NCI-H2029 treated with DMSO at 0.1 percent for 48 hours (cell line): ENCODE results near the gene SORL1.
A peak's percentile ranks its signal among the peaks of the same experiment; 100 is the strongest.
"Not testable (repeated sequence)": the region's sequence is repeated elsewhere in the genome, so short reads cannot be mapped to it uniquely, and the experiment has no call there.

ENCODE experiments used
- DNase-seq: peaks from one replicate; lab custom pipeline; 2025; lab: John Stamatoyannopoulos, UW

SORL1 gene

DNA sequence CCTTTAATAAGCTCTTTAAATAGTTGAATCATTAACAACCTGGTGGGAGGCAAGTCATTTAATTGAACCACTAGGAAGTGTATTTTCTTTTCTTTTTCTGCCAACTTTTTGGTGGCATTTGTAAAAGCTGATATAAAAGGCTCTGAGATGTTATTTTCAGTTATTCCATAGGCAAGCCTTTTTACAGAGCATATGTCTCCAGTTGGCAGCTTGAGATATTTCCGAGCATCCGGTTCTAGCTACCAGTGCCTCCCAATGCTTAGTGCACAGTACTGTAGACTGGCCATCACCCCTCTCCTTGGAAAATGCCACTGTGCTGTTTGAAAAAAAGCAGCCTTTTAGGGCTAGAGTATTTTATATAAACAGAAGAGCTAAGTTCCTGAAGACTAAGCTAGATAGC lies 179.3 kb downstream of the SORL1 start:
- no peak for DNase-seq

DNA sequence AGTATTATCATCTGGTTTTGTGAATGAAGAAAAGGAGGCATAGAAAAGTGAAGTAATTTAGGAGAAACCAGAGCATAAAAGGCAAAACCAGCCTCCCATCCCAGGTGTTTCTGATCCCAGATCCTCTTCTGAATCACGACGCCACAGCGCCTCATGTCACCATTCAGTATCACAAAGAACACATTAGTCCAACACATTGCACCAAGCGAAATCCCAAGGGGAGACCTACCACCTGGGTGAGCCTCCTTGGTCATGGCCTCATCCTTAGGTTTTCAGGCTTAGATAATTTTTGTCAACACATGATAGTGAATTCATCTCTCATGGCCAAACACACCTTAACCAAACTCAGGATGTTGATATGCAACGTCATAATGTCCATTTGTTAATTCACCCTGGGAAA lies 182.2 kb downstream of the SORL1 start:
- no peak for DNase-seq

DNA sequence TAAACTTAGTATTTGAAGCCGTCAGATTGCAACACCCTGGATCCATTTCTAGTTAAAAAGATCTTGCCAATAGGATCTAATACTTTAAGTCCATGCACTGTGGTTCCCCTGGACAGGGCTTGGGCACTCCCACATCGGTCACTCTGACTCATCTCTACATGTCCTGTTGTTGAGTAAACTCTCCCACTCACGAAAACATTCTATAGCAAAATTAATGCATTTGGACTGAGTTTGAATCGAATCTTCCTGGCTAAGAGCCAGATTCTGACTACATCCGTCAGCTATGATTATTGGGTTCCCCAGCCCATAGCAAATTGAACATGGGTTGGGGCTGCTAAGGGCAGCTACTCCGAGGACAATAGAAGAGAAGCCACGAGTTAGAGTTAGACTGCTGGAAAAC lies 182.8 kb downstream of the SORL1 start:
- DNase-seq = no peak

DNA sequence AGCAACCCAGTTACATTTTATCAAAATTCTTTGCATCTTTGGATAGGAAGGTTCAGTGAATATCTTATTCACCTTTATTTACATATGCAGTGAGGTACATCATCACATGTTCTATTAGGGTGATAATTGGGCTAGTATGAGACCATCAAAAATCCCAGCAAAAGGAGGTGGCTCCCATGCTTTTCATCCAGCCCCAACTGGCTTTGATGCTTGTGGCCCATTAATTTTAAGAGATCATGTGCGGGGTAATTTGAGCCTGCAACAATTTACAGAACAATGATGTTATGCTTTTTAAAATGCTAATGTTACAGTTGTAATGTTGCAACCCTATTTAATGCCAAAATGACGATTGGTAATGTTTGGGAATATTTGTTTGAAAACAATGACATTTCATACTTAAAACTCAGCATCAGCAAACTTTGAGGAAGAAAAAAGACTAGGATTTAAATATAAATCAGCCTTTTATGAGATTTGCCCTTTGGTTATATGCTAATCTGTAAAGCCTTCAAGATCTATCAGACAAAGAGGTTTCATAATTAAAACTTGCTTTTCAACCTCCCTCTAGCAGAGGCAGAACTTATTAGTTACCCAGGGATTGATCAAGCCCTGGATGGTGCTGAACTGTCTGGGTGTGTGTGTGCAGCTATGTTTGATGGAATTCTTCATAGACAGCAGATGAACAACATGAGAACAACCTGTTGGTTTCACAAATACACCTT lies 184.1 kb downstream of the SORL1 start:
- DNase-seq = no peak

DNA sequence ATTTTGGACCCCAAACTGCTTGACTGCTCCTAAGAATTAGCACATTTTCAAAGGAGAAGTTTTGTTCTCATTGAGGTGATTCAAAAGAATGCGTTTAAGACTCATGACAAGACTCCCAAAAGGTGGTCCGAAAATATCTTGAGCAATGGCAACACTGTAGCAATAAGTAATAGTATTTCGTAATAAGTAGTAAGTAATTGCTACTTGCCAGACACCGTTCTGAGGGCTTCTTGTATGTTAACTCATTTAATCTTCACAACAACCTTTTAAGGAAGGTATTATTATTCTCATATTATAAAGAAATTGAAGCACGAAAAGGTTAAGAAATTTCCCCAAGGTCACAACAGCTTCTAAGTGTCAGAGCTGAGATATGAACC lies 184.7 kb downstream of the SORL1 start:
- DNase-seq = no peak

DNA sequence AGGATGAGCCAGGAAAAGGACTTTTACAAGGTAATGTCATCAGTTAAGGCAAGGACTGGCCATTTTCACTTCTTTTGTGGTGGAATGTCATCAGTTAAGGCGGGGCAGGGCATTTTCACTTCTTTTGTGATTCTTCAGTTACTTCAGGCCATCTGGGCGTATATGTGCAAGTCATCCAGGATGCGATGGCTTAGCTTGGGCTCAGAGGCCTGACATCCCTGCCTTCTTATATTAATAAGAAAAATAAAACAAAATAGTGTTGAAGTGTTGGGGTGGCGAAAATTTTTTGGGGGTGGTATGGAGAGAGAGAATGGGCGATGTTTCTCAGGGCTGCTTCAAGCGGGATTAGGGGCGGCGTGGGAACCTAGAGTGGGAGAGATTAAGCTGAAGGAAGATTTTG lies 185.5 kb downstream of the SORL1 start:
- not testable (repeated sequence) for DNase-seq

DNA sequence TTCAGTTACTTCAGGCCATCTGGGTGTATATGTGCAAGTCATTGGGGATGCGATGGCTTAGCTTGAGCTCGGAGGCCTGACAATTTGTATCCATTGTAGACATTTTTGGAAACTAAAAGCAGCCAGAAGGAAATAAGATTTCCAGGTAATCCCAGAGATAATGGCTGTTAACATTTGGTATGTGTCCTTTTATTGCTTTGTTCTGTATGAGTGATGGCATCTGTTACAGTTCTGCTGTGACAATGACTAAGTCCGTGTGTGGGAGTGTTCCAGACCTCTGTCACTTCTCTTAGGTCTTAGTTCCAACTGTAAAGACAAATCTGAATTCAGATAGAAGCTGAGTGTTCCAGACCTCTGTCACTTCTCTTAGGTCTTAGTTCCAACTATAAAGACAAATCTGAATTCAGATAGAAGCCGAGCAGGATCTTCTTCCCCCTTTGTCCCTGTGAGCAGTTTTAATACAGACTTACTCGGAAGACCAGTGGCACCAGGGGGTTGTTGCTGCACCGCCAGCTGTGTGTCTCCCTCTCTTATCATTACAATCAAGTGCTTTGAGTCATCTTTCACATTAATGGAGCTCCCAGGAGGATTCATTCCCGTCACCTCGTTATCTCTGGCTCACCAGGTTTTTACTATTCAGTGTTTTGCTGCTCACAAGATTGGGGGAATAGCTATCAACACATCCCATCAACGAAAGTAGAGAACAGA lies 191.5 kb downstream of the SORL1 start:
- DNase-seq = no peak

DNA sequence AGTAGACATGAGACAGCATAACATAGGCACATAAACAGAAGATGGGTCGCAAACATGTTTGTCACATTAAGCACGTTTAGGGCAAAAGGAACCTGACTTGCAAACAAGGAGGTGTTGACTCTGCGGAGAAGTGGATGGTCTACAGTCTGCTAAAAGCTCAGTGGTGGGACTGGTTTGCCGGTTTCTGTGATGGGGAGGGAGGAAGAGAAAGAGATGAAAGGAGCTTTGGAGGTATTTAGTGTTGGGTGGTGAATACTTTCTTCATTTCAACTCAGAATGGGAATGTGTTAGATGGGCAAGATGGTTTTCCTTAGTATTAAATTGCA lies 192.0 kb downstream of the SORL1 start:
- peak; percentile 20 for DNase-seq

DNA sequence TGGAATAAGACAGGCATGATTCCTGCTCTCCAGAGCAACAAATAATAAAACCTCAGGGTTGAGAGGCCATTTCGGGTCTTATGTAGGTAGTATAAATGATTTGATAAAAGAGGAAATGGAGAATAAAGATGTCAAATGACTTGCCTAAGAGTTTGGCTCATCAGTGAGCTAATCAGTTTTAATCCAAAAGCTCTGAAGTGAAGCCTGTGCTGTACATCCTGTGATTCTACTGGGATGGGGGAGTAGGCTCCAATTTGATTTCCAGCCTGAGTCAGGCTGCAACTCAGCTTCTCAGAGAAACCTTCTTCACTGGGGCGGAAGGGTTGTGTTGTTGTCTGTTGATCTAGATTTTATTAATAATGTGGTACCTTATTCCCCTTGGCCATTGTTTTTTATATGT lies 192.9 kb downstream of the SORL1 start:
- DNase-seq = no peak

DNA sequence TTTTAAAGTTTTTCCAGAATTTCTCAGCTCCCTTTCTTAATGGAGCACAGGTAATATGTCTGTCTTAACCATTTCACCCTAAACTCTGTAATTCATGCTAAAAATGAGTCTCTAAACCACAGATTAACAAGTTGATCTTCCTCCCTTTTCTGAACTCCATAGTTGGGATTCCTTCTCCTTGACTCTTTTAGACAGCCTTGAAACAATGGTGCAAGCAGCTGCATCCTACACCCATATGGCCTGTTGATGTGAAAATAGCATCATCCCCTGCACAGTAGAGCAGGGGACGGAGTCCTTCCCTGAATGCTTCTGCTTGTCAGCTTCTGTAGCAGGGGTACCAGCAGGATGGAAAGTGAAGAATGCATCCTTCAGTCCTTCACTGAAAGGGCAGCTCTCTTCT lies 193.5 kb downstream of the SORL1 start:
- no peak for DNase-seq

DNA sequence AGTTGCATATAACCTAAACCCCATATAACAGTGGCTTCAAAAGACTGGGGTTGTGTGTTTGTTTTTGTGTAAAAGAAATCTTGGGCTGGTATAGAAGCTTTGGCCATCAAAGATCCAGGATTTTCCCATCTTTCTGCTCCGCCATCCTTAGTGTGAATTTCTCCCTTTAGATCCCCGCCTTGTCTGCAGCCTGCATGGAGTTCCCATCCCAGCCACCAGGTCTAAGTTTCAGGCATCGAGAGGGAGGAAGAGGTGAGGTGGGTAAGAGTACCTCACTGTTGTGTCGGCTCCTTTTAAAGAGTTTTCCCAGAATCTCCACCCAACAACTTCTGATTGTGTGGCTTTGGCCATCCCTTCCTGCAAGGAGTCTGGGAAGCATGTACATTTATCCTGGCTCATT lies 196.2 kb downstream of the SORL1 start:
- DNase-seq = no peak

DNA sequence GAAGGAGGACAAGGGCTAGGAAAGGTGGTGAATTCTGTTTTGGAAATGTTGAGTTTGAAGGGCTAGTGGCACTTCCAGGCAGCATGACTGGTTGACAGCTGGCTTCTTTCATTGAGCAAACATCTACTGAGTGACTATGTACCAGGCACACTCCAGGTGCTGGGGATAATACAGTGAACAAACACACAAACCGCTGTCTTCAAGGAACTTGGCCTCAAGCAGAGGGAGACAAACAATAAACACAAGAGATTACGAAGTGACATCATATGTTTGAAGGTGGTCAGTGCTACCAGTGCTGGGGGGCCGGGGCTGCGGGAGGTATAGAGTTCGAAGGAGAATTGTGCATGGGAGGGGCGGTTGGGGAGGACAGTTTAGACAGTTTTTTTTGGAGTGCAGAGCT lies 197.7 kb downstream of the SORL1 start:
- peak; percentile 91 for DNase-seq

DNA sequence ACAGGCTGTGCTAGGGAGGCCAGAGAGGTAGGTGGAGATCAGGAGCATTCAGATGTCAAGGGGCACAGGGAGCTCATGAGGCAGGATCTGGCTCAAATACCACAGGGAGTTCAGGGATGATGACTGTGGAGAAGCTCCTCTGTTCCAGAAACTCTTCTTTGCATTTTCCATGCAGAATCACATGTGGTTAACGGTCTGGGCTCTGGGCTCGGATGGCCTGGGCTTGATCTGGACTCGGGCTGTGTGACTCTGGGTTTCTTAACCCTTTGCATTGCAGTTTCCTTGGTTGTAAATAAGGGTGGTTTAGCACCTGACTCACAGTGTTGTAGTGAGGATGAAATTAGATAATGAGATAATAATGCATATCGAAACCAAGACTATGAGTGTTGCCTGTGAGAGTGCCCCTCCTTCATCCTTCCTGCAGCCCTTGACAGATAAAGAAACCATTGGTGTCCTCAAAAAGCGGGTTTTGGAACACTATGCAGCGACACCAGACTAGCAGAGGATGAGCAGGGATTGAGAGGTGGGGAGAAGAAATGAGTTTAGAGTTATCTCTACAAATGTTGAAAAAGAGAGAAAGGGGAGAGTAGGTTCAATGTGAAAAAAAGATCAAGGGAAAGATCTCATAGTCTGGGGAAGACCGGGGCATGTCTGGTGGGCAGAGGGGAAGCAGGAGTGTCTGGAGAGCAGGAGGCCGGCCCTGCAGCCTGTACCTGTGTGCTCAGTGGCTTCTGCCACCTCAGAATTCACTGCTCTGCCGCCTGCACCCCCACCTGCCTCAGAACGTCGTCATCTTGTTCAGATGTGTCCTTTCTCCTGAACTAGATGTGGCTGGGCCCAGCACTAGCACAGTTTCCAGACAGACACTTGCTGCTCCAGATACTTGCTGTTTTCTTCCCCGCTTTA lies 198.5 kb downstream of the SORL1 start:
- DNase-seq = peak; percentile 28

DNA sequence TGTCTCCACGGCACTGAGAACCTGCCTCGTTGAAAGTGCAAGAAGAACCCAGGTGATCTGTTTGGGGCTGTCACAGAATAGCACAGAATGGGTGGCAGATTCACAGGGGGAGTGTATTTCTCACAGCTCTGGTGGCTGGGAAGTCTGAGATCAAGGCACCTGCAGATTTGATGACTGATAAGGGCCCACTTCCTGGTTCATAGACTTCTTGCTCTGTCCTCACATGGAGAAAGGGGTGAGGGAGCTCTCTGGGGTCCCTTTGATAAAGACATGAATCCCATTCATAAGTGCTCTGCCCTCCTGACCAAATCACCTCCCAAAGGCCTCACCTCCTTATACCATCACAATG lies 199.1 kb downstream of the SORL1 start:
- no peak for DNase-seq

DNA sequence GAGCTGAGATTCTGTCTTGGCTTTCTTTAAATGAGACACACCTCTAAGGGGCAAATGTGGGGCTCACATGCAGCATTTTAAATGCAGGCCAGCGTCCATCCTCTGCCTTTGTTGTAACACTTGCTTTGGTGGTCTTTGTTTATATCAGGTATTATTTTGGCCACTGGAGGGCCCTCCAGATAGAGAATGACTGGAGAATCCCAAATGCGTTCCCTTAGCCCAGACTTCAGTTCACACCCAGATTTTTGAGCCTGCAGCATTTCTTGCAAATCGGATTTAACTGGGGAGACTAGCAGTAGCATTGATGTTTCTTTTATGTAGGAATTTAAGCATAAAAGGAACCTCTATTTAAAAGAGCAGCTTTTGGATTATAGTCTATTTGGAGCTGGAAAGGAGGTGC lies 200.9 kb downstream of the SORL1 start:
- no peak for DNase-seq

DNA sequence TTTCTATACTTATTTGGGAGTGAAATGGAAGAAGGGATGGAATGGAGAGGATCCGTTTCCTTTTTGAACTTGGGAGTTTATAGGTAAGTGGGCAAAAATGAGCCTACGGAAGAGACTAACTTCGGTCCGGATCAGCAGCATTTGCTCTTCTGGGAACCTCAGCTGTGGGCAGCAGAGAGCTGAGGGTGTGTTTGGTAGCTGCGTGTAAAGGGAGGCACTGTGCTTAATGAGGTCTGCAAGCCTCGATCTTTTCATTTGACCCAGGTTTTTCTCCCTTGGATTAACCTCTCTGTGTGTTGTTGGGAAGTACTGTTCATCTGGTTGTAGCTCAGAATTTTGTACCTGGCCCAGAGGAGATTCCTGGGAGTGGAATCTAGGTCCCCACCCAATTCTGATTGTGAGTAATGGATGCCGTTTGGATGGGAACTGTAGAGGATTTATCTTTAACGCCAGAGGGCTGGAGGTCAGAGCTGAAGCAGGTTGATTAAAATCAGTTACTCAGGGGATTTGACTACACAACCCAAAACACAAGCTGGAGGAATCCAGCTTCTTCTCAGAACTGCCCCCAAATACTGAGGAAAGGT lies 202.2 kb downstream of the SORL1 start:
- no peak for DNase-seq

DNA sequence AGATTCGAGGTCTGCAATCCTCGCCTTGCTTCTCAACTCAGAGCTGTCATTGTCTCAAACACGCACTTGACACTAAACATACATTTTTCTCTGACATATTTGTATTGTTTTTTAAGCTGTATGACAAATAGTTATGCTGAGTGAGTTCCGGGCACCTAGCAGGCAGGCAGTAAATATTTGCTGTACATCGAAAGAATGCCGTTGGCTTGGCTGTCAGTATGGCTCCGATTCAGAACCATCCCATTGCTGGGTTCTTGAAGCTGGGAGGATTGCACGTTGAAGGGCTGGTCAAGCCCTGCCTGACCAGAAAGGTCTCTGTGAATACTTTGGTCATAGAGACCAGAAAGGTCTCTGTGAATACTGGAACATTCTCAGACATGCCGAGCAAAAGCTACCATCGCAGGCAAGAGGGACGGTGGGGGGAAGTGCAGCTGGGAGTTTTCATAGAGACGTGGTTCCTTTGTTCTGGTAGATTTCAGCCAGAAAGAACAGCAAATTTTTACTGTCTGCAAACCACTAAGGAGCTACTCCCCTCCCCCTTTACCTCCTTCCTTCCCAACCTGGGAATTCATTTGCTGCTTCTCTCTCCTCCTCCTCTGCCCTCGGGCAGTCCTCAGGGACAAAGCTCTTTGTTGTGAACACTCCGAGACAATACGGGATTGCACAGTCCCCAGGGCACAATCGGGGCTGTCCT lies 202.9 kb downstream of the SORL1 start:
- DNase-seq = peak; percentile 61

DNA sequence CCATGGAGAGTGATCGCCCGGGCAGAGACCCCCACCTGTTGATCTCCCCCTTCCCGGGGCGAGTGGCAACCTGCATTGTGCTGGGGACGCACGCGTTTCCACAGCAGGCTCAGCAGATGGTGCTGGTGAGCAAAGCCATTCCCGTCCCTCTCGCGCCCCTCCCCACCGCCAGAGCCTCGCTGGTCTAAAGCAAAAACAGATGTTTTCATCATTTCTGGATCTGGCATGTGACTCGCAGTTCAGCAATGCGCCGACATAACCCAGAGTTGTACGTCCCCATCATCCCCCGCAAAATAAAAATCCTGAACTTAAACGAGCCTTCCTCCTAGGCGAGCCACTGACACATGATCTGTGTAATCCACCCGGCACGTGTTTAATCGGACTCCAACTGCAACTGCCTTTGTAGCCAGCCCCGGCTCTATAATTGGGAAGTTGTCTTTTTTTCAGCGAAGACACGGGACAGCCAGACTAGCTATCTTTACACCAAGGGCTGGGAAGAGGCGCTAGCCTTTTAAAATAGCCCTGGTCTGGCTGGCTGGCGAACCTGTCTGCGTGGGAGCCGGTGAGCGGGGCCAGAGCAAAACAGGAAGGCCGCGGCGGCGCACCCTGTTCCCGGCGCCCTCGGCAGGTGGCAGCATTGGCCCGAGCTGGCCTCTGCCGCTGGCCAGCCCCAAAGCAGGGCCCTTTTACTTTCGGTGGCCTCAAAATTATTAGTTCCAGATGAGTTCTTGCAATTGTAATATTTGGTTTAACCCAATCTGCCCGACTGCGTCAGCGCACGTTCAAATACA lies 203.6 kb downstream of the SORL1 start:
- peak; percentile 80 for DNase-seq

DNA sequence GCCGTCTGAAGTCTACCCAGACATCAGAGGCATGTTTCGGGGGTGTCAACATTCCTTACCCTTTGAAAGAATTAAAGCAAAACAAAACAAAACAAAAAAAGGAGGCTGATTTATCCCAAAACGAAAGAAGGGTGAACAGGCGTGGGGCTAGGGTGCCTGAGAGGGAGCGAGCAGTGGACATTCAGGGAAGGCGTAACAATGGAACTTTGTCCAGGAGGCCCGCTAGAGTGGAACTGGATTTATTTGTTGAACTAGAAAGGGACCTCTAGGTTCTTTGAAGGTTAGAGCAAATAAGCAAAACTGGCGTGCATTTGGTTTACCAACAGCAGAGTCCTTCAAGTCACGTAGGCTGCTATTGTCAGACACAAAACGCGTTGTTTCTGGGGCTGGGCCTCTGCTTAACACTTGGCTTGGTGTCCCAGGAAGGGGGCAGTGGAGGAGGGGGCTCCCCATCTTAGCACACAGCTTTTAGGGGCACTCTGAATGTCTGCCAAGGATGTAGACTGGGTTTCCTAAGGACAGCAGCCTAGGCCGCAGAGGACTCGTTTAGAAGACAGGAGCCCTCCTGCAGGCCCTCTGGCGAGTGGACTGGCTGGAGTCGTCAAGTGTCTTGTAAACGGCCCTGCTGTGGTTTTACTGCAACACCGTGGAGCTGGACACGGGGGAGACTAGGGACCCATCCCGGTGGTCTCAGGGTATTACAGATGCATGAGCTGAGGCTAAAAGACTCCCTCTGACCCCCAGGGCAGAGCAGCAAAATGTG lies 204.4 kb downstream of the SORL1 start:
- DNase-seq = no peak

DNA sequence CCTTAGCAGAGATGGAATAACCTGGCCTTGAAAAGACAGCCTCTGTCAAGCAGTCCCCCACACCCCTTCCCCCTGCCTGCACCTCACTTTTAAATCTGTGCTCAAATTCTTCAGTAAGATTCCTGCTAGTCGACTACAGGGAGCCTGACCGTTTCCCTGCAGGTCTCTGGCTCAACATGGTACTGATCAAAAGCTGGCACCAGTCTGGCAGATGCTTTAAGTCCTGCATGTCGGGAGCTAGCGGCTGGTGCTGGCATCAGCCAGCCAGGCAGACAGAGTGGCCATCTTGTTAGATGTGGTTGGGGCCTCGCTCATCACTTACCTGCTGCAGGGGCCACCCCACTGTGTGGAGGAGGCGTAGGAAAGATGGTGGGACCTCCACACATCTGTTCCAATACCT lies 205.0 kb downstream of the SORL1 start:
- no peak for DNase-seq

DNA sequence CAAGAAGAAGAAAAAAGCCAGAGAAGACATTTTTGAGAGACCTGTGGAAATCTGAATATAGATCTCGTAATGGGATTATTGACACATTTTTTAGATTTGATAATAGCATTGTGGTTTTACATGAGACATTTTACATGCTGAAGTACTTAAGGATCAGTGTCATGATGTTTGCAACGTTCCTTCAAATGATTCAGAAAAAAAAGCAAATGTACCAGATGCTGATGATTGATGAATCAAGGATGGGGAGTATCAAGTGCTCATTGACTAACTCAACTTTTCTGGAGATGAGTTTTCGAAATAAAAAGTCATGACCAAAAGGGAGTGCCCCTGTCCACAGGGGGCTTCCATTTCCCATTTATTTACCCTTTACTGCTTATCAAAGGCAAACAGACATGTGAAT lies 207.7 kb downstream of the SORL1 start:
- DNase-seq = no peak
